Panc1 (cell line): ENCODE results near the gene NUTM1.

Experiments used
- TF ChIP-seq, protein P1 (sequence below): fragments of 450-650 bp; IDR thresholded peaks from 2 replicates; pipeline ENCODE4 v1.5.1; 2017; ENCODE audit warnings: mild to moderate bottlenecking
- TF ChIP-seq, protein P2 (sequence below), 2 experiments: IDR thresholded peaks; 2 replicates each; pipeline ENCODE4 v1.6.1; 2011 to 2012; ENCODE audit warnings: low read depth in 2 of 2, control low read depth in 1 of 2, low read length in 1 of 2, mild to moderate bottlenecking in 1 of 2, moderate library complexity in 1 of 2; ENCODE audit not compliant: insufficient read depth in 1 of 2

DNA sequence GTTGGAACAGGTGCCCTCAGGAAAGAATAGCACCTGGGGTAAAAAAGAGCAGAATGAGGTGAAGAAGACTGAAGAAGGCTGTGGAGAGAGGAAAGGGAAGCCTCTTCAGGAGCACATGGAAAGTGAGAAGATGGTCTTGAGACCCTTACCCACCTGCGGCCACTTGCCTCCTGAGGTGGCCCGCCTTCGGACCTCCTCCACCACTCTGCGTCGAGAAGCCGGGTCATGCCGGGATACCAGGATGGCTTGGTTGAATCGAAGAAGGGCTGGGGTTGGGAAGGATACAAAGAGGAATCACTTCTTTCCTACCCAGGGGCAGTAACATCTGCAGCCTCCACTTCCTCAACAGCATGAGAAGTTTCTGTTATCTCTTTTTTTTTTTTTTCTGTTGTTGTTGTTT is 20.9 kb downstream of the NUTM1 start:
- TF ChIP-seq, protein P1, sequence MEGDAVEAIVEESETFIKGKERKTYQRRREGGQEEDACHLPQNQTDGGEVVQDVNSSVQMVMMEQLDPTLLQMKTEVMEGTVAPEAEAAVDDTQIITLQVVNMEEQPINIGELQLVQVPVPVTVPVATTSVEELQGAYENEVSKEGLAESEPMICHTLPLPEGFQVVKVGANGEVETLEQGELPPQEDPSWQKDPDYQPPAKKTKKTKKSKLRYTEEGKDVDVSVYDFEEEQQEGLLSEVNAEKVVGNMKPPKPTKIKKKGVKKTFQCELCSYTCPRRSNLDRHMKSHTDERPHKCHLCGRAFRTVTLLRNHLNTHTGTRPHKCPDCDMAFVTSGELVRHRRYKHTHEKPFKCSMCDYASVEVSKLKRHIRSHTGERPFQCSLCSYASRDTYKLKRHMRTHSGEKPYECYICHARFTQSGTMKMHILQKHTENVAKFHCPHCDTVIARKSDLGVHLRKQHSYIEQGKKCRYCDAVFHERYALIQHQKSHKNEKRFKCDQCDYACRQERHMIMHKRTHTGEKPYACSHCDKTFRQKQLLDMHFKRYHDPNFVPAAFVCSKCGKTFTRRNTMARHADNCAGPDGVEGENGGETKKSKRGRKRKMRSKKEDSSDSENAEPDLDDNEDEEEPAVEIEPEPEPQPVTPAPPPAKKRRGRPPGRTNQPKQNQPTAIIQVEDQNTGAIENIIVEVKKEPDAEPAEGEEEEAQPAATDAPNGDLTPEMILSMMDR: no peak
- TF ChIP-seq, protein P2, sequence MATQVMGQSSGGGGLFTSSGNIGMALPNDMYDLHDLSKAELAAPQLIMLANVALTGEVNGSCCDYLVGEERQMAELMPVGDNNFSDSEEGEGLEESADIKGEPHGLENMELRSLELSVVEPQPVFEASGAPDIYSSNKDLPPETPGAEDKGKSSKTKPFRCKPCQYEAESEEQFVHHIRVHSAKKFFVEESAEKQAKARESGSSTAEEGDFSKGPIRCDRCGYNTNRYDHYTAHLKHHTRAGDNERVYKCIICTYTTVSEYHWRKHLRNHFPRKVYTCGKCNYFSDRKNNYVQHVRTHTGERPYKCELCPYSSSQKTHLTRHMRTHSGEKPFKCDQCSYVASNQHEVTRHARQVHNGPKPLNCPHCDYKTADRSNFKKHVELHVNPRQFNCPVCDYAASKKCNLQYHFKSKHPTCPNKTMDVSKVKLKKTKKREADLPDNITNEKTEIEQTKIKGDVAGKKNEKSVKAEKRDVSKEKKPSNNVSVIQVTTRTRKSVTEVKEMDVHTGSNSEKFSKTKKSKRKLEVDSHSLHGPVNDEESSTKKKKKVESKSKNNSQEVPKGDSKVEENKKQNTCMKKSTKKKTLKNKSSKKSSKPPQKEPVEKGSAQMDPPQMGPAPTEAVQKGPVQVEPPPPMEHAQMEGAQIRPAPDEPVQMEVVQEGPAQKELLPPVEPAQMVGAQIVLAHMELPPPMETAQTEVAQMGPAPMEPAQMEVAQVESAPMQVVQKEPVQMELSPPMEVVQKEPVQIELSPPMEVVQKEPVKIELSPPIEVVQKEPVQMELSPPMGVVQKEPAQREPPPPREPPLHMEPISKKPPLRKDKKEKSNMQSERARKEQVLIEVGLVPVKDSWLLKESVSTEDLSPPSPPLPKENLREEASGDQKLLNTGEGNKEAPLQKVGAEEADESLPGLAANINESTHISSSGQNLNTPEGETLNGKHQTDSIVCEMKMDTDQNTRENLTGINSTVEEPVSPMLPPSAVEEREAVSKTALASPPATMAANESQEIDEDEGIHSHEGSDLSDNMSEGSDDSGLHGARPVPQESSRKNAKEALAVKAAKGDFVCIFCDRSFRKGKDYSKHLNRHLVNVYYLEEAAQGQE (IDR thresholded peaks at IDR 0.05; ENCODE audit: insufficient read depth in 1 of 2, low read depth in 2 of 2, low read length in 1 of 2): no peak
